B cell (primary cell): ENCODE measurements around the gene GSE1. TPM values are rescaled to one million over a fixed set of nuclear protein-coding genes. Genes with fewer than 3 reads are reported as not detected.

Experiments
- ATAC-seq: fragments of 200-7000 bp; cut with Tn5 transposase; one replicate; pipeline ENCODE4 v1.10.0; 2021; ENCODE audit warnings: low read depth, mild to moderate bottlenecking, moderate number of reproducible peaks, moderate library complexity
- CTCF ChIA-PET: fragments of 350-600 bp; sonication (Branson Sonifier 250); formaldehyde crosslinking; loops from one replicate; lab custom pipeline; 2021; ENCODE audit warnings: antibody characterized with exemption, inconsistent platforms; lab: Charles Lee
- POLR2A ChIA-PET: fragments of 350-600 bp; sonication (Branson Sonifier 250); formaldehyde crosslinking; loops from one replicate; lab custom pipeline; 2021; ENCODE audit warnings: antibody characterized with exemption; lab: Charles Lee
- DNase-seq: peaks from one replicate; pipeline ENCODE4 v3.0.0; 2013
- H2AFZ ChIP-seq: 2 replicates; pipeline ENCODE4 v1.6.1; 2012; ENCODE audit warnings: mild to moderate bottlenecking, low read depth, low read length; ENCODE audit not compliant: insufficient read depth, poor library complexity, severe bottlenecking
- H3K27ac ChIP-seq, 2 donors: 1 replicate in 1 of 2; 2 replicates in 1 of 2; pipeline ENCODE4 v1.5.1; 2012 to 2013; ENCODE audit warnings: low read length in 2 of 2, mild to moderate bottlenecking in 2 of 2, moderate library complexity in 1 of 2
- H3K27me3 ChIP-seq, 4 experiments: fragments of 200-600 bp in 1 of 4; sonication (generic) in 1 of 4; replicated peaks in 1 of 4; 1 replicate in 2 of 4; 2 replicates in 2 of 4; pipeline versions ENCODE4 v1.6.1 to v1.7.0; 2013 to 2016; ENCODE audit warnings: low read length in 3 of 4, mild to moderate bottlenecking in 2 of 4, mixed read lengths in 1 of 4, moderate library complexity in 1 of 4; ENCODE audit not compliant: insufficient read depth in 4 of 4, control insufficient read depth in 3 of 4; ENCODE audit errors: control extremely low read depth in 1 of 4
- H3K36me3 ChIP-seq, 2 experiments: replicated peaks in 1 of 2; 1 replicate in 1 of 2; 2 replicates in 1 of 2; pipeline versions ENCODE4 v1.6.1 to v1.7.1; 2013; ENCODE audit warnings: low read length in 1 of 2; ENCODE audit not compliant: insufficient read depth in 2 of 2, control insufficient read depth in 1 of 2; ENCODE audit errors: control extremely low read depth in 1 of 2, extremely low read depth in 1 of 2
- H3K4me1 ChIP-seq, 2 donors: fragments of 200-600 bp in 1 of 2; sonication (generic) in 1 of 2; 1 replicate in 1 of 2; 2 replicates in 1 of 2; pipeline versions ENCODE4 v1.5.1 to v1.6.1; 2013 to 2017; ENCODE audit warnings: low read length in 2 of 2; ENCODE audit not compliant: control insufficient read depth in 2 of 2, insufficient read depth in 2 of 2
- H3K4me2 ChIP-seq: replicated peaks from 2 replicates; pipeline ENCODE3; 2012; ENCODE audit warnings: mild to moderate bottlenecking, low read depth, low read length; ENCODE audit not compliant: poor library complexity, severe bottlenecking
- H3K4me3 ChIP-seq, 5 experiments: fragments of 200-600 bp in 1 of 5; sonication (generic) in 1 of 5; 1 replicate in 3 of 5; 2 replicates in 2 of 5; pipeline versions ENCODE4 v1.5.1 to v1.7.0; 2011 to 2016; ENCODE audit warnings: low read length in 4 of 5, mild to moderate bottlenecking in 4 of 5, low read depth in 2 of 5, control low read depth in 1 of 5, moderate library complexity in 1 of 5; ENCODE audit not compliant: insufficient read depth in 1 of 5; ENCODE audit errors: control extremely low read depth in 1 of 5, extremely low read depth in 1 of 5
- H3K79me2 ChIP-seq: fragments of 200-600 bp; sonication (generic); one replicate; pipeline ENCODE4 v1.6.0; 2016; ENCODE audit warnings: low read length; ENCODE audit not compliant: control insufficient read depth, insufficient read depth
- H3K9ac ChIP-seq: fragments of 200-600 bp; sonication (generic); 2 replicates; pipeline ENCODE4 v1.6.1; 2017; ENCODE audit warnings: mild to moderate bottlenecking, low read length, moderate library complexity
- H3K9me3 ChIP-seq, 3 donors: one replicate each; pipeline versions ENCODE4 v1.6.1 to v1.7.1; 2013; ENCODE audit warnings: low read length in 2 of 3; ENCODE audit not compliant: control insufficient read depth in 2 of 3, insufficient read depth in 1 of 3; ENCODE audit errors: control extremely low read depth in 1 of 3
- H4K20me1 ChIP-seq: 2 replicates; pipeline ENCODE4 v1.6.0; 2012; ENCODE audit warnings: mild to moderate bottlenecking, low read length; ENCODE audit not compliant: insufficient read depth, control insufficient read depth, poor library complexity, severe bottlenecking
- H3K27ac Mint-ChIP-seq: one replicate; pipeline ENCODE4 v1.8.0; 2021; ENCODE audit warnings: mixed read lengths
- H3K27me3 Mint-ChIP-seq: one replicate; pipeline ENCODE4 v1.8.0; 2021; ENCODE audit warnings: mixed read lengths
- H3K4me1 Mint-ChIP-seq: one replicate; pipeline ENCODE4 v1.8.0; 2021; ENCODE audit warnings: mixed read lengths
- H3K4me3 Mint-ChIP-seq: one replicate; pipeline ENCODE4 v1.8.0; 2021; ENCODE audit warnings: mixed read lengths
- H3K9me3 Mint-ChIP-seq: one replicate; pipeline ENCODE4 v1.8.0; 2022; ENCODE audit warnings: mixed read lengths; ENCODE audit not compliant: insufficient read depth
- EZH2 ChIP-seq: IDR thresholded peaks from 2 replicates; pipeline ENCODE4 v1.6.1; 2012; ENCODE audit warnings: borderline replicate concordance, low read depth, mild to moderate bottlenecking, moderate library complexity, low read length; ENCODE audit not compliant: insufficient read depth, poor library complexity, severe bottlenecking
- WGBS: methylation state at CpG from one replicate; pipeline ENCODE4 v1.1.5; 2013; ENCODE audit warnings: missing lambda C conversion rate; ENCODE audit not compliant: insufficient coverage; 5-methylcytosine and 5-hydroxymethylcytosine counted together
- intact Hi-C: fragments of 100-400 bp; cut with micrococcal nuclease; formaldehyde crosslinking; loops from one replicate; pipeline ENCODE4 v1.10.0; 2022
- polyA plus RNA-seq: library from polyadenylated mRNA; depleted of rRNA; stranded (reverse); fragments of >200 nt; gene quantifications from 2 replicates; pipeline ENCODE4 v1.2.3, GENCODE V29; 2012
- total RNA-seq, 2 donors: library from RNA; stranded (reverse); fragments of 120-200 nt in 1 of 2; gene quantifications; 1 replicate in 1 of 2; 2 replicates in 1 of 2; pipeline versions ENCODE4 v1.2.3 to v1.2.4, GENCODE V29; 2013 to 2022
- TF ChIP-seq, protein P1 (sequence below): fragments of 200-600 bp; IDR thresholded peaks from one replicate; pipeline ENCODE4 v1.8.0; 2022; ENCODE audit warnings: antibody characterized with exemption, mild to moderate bottlenecking

The GSE1 gene
- total and polyA plus RNA-seq, 2 donors (not counting 1 experiment from before 2014, with no cell fraction given), result 57.3 to 76.1 TPM

DNA sequence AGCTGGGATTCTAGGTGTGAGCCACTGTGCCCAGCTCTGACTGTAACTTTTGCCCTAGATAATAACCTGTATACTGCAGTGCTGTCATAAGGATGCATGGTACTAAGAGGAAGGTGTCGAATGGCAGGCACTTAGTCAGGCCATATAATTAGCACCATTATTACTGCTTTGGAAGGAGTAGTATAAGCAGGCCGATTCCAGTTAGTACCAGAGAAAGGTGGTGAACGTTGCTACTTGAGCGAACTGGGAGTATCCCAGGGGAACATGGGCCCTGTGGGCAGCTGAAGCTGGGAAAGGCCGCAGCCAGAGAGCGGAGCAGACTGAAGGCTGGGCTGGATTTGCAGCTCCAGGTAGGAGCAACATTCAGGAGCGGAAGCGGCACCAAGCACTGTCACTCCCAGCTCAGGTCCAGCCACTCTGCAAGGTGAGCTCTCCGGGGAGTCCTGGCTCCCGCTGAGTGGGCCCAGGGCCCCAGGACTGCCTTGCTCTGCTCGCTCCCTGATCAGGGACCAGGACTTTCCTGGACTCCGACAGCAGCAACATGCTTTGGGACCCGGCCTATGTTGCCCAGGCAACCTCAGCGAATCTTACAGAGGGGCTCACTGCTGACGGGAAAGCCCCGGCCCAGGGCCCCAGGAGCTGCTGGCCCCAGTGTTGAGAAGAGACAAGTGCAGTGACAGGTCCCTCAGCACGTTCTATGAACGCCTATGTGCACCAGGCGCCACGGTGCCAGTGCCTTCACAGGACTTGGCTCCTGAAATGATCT, 109.2 kb downstream of the GSE1 start:
- no peaks in the 10 kb centered on the region for H3K27me3 Mint-ChIP-seq
- POLR2A ChIA-PET, result interaction anchor here (0.6 to 0.7 kb wide), 3 partner anchors 14 to 303 kb away, joined by 3 to 12 read pairs (median 6); no protein-coding TSS in a partner anchor

More for the DNA sequence above, 109.2 kb downstream of the GSE1 start:
- peaks cover 70% of the 10 kb centered on the region for H4K20me1 ChIP-seq
- H3K4me1 ChIP-seq, result peaks cover 7 to 20% of the 10 kb centered on the region in 2 donors
- TF ChIP-seq, protein P1, sequence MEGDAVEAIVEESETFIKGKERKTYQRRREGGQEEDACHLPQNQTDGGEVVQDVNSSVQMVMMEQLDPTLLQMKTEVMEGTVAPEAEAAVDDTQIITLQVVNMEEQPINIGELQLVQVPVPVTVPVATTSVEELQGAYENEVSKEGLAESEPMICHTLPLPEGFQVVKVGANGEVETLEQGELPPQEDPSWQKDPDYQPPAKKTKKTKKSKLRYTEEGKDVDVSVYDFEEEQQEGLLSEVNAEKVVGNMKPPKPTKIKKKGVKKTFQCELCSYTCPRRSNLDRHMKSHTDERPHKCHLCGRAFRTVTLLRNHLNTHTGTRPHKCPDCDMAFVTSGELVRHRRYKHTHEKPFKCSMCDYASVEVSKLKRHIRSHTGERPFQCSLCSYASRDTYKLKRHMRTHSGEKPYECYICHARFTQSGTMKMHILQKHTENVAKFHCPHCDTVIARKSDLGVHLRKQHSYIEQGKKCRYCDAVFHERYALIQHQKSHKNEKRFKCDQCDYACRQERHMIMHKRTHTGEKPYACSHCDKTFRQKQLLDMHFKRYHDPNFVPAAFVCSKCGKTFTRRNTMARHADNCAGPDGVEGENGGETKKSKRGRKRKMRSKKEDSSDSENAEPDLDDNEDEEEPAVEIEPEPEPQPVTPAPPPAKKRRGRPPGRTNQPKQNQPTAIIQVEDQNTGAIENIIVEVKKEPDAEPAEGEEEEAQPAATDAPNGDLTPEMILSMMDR, result no peak
- no peak for TF ChIP-seq EZH2
- no peak overlapping the region for H2AFZ ChIP-seq
- H3K9me3 Mint-ChIP-seq, result no peaks in the 10 kb centered on the region
- peaks cover 19% of the 10 kb centered on the region for H3K4me1 Mint-ChIP-seq
- no peak overlapping the region for H3K9ac ChIP-seq
- no peak overlapping the region for H3K27ac Mint-ChIP-seq
- H3K4me3 Mint-ChIP-seq, result no peak overlapping the region
- no peaks in the 10 kb centered on the region for H3K9me3 ChIP-seq
- no peak overlapping the region for H3K27ac ChIP-seq
- DNase-seq (no peak), ATAC-seq (no peak)
- H3K4me3 ChIP-seq, result no peak overlapping the region
- no peak overlapping the region for H3K4me2 ChIP-seq
- H3K27me3 ChIP-seq, result no peaks in the 10 kb centered on the region
- H3K79me2 ChIP-seq, result peaks cover 57% of the 10 kb centered on the region
- CTCF ChIA-PET, result interaction anchor here (0.8 to 1.5 kb wide), 5 partner anchors 15 to 328 kb away, joined by 3 to 4 read pairs (median 3); no protein-coding TSS in a partner anchor
- 96% methylated on average over 20 of the region's 20 CpGs for WGBS
- intact Hi-C loops, result no loop called here
- peaks cover 9 to 30% of the 10 kb centered on the region in 2 experiments for H3K36me3 ChIP-seq
